HepG2 (cell line): Measurements from ENCODE around the gene C1orf159. TPM values are rescaled to one million over a fixed set of nuclear protein-coding genes. Genes with fewer than 3 reads are reported as not detected.

Source experiments
- BCL3 ChIP-seq: sonication (generic); formaldehyde crosslinking; IDR thresholded peaks from 2 replicates; pipeline ENCODE4 v1.5.1; 2020; ENCODE audit warnings: mild to moderate bottlenecking, missing genetic modification reagents, moderate library complexity
- CEBPG ChIP-seq: IDR thresholded peaks from 2 replicates; pipeline ENCODE4 v1.6.1; 2016
- CENPX ChIP-seq: sonication (generic); formaldehyde crosslinking; IDR thresholded peaks from 2 replicates; pipeline ENCODE4 v1.9.0; 2021; ENCODE audit warnings: mild to moderate bottlenecking, missing genetic modification reagents, moderate library complexity
- ETV5 ChIP-seq: IDR thresholded peaks from 2 replicates; pipeline ENCODE4 v1.6.1; 2018; ENCODE audit warnings: missing biosample characterization, missing genetic modification reagents, inconsistent platforms, borderline replicate concordance
- ETV6 ChIP-seq: sonication (generic); formaldehyde crosslinking; conservative IDR thresholded peaks from 2 replicates; pipeline ENCODE4 v1.4.0; 2020; ENCODE audit warnings: missing genetic modification reagents
- EZH2 ChIP-seq: conservative IDR thresholded peaks from 2 replicates; pipeline ENCODE4 v1.6.1; 2012; ENCODE audit warnings: mild to moderate bottlenecking, low read depth, low read length, moderate library complexity
- GLI4 ChIP-seq: sonication (generic); formaldehyde crosslinking; IDR thresholded peaks from 2 replicates; pipeline ENCODE4 v1.5.1; 2020; ENCODE audit warnings: missing genetic modification reagents, mild to moderate bottlenecking, moderate library complexity, borderline replicate concordance
- HDAC6 ChIP-seq: fragments of 200-600 bp; sonication (generic); IDR thresholded peaks from 2 replicates; pipeline ENCODE4 v1.7.0; 2017; ENCODE audit warnings: mild to moderate bottlenecking, antibody characterized with exemption, low read length, low read depth
- ISX ChIP-seq: sonication (generic); formaldehyde crosslinking; conservative IDR thresholded peaks from 2 replicates; pipeline ENCODE4 v1.5.0; 2020; ENCODE audit warnings: missing genetic modification reagents
- KDM3A ChIP-seq: IDR thresholded peaks from 2 replicates; pipeline ENCODE4 v1.6.1; 2018; ENCODE audit warnings: low read depth, missing compliant biosample characterization
- NR3C1 ChIP-seq: sonication (generic); formaldehyde crosslinking; IDR thresholded peaks from 2 replicates; pipeline ENCODE4 v1.4.0; 2020; ENCODE audit warnings: missing genetic modification reagents
- POLR2AphosphoS2 ChIP-seq: IDR thresholded peaks from 2 replicates; pipeline ENCODE4 v1.6.1; 2011; ENCODE audit warnings: low read depth, low read length, improper control_type of control experiment
- SMAD3 ChIP-seq: sonication (generic); formaldehyde crosslinking; IDR thresholded peaks from 2 replicates; pipeline ENCODE4 v1.4.0; 2020; ENCODE audit warnings: missing genetic modification reagents
- TAF1 ChIP-seq: sonication (generic); formaldehyde crosslinking; IDR thresholded peaks from 2 replicates; pipeline ENCODE4 v1.4.0; 2020; ENCODE audit warnings: missing genetic modification reagents
- TCF12 ChIP-seq, 2 experiments: fragments of 450-650 bp in 1 of 2; sonication (generic) in 1 of 2; formaldehyde crosslinking in 1 of 2; IDR thresholded peaks; 2 replicates each; pipeline versions ENCODE4 v1.6.1 to v1.8.0; 2017 to 2022; ENCODE audit warnings: antibody characterized with exemption in 1 of 2, mild to moderate bottlenecking in 1 of 2, missing genetic modification reagents in 1 of 2, moderate library complexity in 1 of 2
- USF2 ChIP-seq, 2 experiments: sonication (generic) in 1 of 2; formaldehyde crosslinking in 1 of 2; IDR thresholded peaks; 2 replicates each; pipeline versions ENCODE4 v1.5.1 to v1.6.1; 2011 to 2020; ENCODE audit warnings: borderline replicate concordance in 1 of 2, low read depth in 1 of 2, low read length in 1 of 2, mild to moderate bottlenecking in 1 of 2, missing genetic modification reagents in 1 of 2, moderate library complexity in 1 of 2
- ZBTB8A ChIP-seq: sonication (generic); formaldehyde crosslinking; IDR thresholded peaks from 2 replicates; pipeline ENCODE4 v1.4.0; 2020; ENCODE audit warnings: mild to moderate bottlenecking, low read depth, missing genetic modification reagents, borderline replicate concordance
- ZFY ChIP-seq: sonication (generic); formaldehyde crosslinking; IDR thresholded peaks from 2 replicates; pipeline ENCODE4 v1.4.0; 2020; ENCODE audit warnings: missing genetic modification reagents
- ZFYVE20 ChIP-seq: sonication (generic); formaldehyde crosslinking; IDR thresholded peaks from 2 replicates; pipeline ENCODE4 v1.8.0; 2023; ENCODE audit warnings: low read depth, mild to moderate bottlenecking, moderate library complexity, missing genetic modification reagents, borderline replicate concordance
- ZNF138 ChIP-seq: sonication (generic); formaldehyde crosslinking; IDR thresholded peaks from 2 replicates; pipeline ENCODE4 v1.5.0; 2020; ENCODE audit warnings: mild to moderate bottlenecking, low read depth, missing genetic modification reagents
- ZNF343 ChIP-seq: sonication (generic); formaldehyde crosslinking; IDR thresholded peaks from 2 replicates; pipeline ENCODE4 v1.4.0; 2020; ENCODE audit warnings: mild to moderate bottlenecking, missing genetic modification reagents
- ZNF572 ChIP-seq: sonication (generic); formaldehyde crosslinking; IDR thresholded peaks from 2 replicates; pipeline ENCODE4 v1.5.1; 2020; ENCODE audit warnings: mild to moderate bottlenecking, missing genetic modification reagents
- ZNF883 ChIP-seq: sonication (generic); formaldehyde crosslinking; IDR thresholded peaks from 2 replicates; pipeline ENCODE4 v1.5.1; 2020; ENCODE audit warnings: mild to moderate bottlenecking, missing genetic modification reagents; ENCODE audit errors: not compliant biosample characterization
- ZSCAN5A ChIP-seq: sonication (generic); formaldehyde crosslinking; IDR thresholded peaks from 2 replicates; pipeline ENCODE4 v1.8.0; 2022; ENCODE audit warnings: mild to moderate bottlenecking, missing genetic modification reagents, borderline replicate concordance
- polyA plus RNA-seq, 8 experiments: library from polyadenylated mRNA; depleted of rRNA in 3 of 8; stranded (reverse) in 7 of 8; unstranded in 1 of 8; fragments of >200 nt; fragmentation: Illumina TruSeq in 4 of 8; extraction: Trizol in 4 of 8; gene quantifications; 2 replicates each; pipeline versions ENCODE4 v1.2.1 to v1.2.3, GENCODE V29; 2011 to 2016; ENCODE audit warnings: low read depth in 4 of 8, missing spikeins in 1 of 8, mixed read lengths in 1 of 8; ENCODE audit not compliant: insufficient read depth in 1 of 8
- total RNA-seq, 5 experiments: library from RNA; depleted of rRNA; stranded (reverse); fragments of >200 nt; fragmentation: Illumina TruSeq; extraction: Trizol; gene quantifications; 2 replicates each; pipeline ENCODE4 v1.2.3, GENCODE V29; 2016; ENCODE audit warnings: low read depth in 1 of 5

The C1orf159 gene
- total and polyA plus RNA-seq, 2 of the 13 experiments (the other 11 are each of a cell fraction or from before 2014, with no cell fraction given), result 3.8 to 6.7 TPM

GRCh38 chr1:1157914-1158710 lies 42.2 kb upstream of the C1orf159 start (continued):
- TF ChIP-seq EZH2 (no peak), HDAC6 (no peak), USF2 (IDR thresholded peaks at IDR 0.05; ENCODE audit: low read depth, low read length) (no peak), USF2 (CRISPR knock-in tag; IDR thresholded peaks at IDR 0.05; ENCODE audit: borderline replicate concordance) (no peak), ETV6 (CRISPR knock-in tag) (no peak), KDM3A (CRISPR knock-in tag) (no peak), BCL3 (CRISPR knock-in tag) (no peak), ZNF883 (CRISPR knock-in tag) (no peak), ZNF343 (CRISPR knock-in tag) (no peak), ZBTB8A (CRISPR knock-in tag) (no peak), ETV5 (CRISPR knock-in tag) (peak; percentile 63; the same call in 1 of the 2 replicates), ZSCAN5A (no peak), ZNF138 (CRISPR knock-in tag) (no peak), CENPX (no peak), GLI4 (no peak), ISX (CRISPR knock-in tag) (no peak), TCF12 (IDR thresholded peaks at IDR 0.05) (no peak), TCF12 (CRISPR knock-in tag; IDR thresholded peaks at IDR 0.05) (no peak), SMAD3 (CRISPR knock-in tag) (no peak), ZFY (CRISPR knock-in tag) (peak; percentile 39; the same call in 1 of the 2 replicates), ZFYVE20 (CRISPR knock-in tag) (no peak), NR3C1 (CRISPR knock-in tag) (no peak), TAF1 (CRISPR knock-in tag) (no peak), ZNF572 (CRISPR knock-in tag) (no peak), POLR2AphosphoS2 (no peak), CEBPG (CRISPR knock-in tag) (no peak)
